K562 (cell line): ENCODE results near the gene HHATL. TPM values are rescaled to one million over a fixed set of nuclear protein-coding genes. Genes with fewer than 3 reads are reported as not detected.

ENCODE experiments used
- CXXC5 ChIP-seq: fragments of 250-450 bp; sonication (Bioruptor Pico); IDR thresholded peaks from 2 replicates; pipeline ENCODE4 v1.8.0; 2022; ENCODE audit warnings: inconsistent platforms, mild to moderate bottlenecking, moderate library complexity
- DPF2 ChIP-seq: fragments of 450-650 bp; IDR thresholded peaks from 2 replicates; pipeline ENCODE4 v1.6.1; 2016
- FOXK2 ChIP-seq, 2 experiments: fragments of 450-650 bp; IDR thresholded peaks in 1 of 2; conservative IDR thresholded peaks in 1 of 2; 2 replicates each; pipeline ENCODE4 v1.6.1; 2016; ENCODE audit warnings: low read depth in 2 of 2, mild to moderate bottlenecking in 1 of 2
- KDM5B ChIP-seq: fragments of 200-600 bp; sonication (generic); IDR thresholded peaks from 2 replicates; pipeline ENCODE4 v1.6.1; 2012; ENCODE audit warnings: low read depth, mild to moderate bottlenecking, moderate library complexity, low read length, control low read depth, inconsistent platforms; ENCODE audit not compliant: insufficient replicate concordance
- MLLT1 ChIP-seq, 2 experiments: fragments of 450-650 bp; IDR thresholded peaks; 2 replicates each; pipeline ENCODE4 v1.6.1; 2016
- MNT ChIP-seq, 2 experiments: fragments of 450-650 bp; conservative IDR thresholded peaks; 2 replicates each; pipeline ENCODE4 v1.6.1; 2017; ENCODE audit warnings: mild to moderate bottlenecking in 2 of 2, moderate library complexity in 2 of 2
- NR2C2 ChIP-seq, 2 experiments: fragments of 200-800 bp in 1 of 2; sonication (Bioruptor generic) in 1 of 2; sonication (generic) in 1 of 2; formaldehyde crosslinking in 1 of 2; IDR thresholded peaks; 2 replicates each; pipeline versions ENCODE4 v1.6.1 to v1.8.0; 2016 to 2022; ENCODE audit warnings: mild to moderate bottlenecking in 1 of 2, missing compliant biosample characterization in 1 of 2, missing genetic modification characterization in 1 of 2, missing genetic modification reagents in 1 of 2
- PCBP1 ChIP-seq: fragments of 200-400 bp; formaldehyde crosslinking; IDR thresholded peaks from 2 replicates; pipeline ENCODE4 v1.6.1; 2018; ENCODE audit warnings: mild to moderate bottlenecking, low read depth, low read length; ENCODE audit not compliant: poor library complexity, severe bottlenecking
- PHF21A ChIP-seq: fragments of 450-650 bp; IDR thresholded peaks from 2 replicates; pipeline ENCODE4 v1.6.1; 2017; ENCODE audit warnings: low read depth, borderline replicate concordance
- POLR2G ChIP-seq: fragments of 200-400 bp; formaldehyde crosslinking; IDR thresholded peaks from 2 replicates; pipeline ENCODE4 v1.6.1; 2017; ENCODE audit warnings: low read depth, mild to moderate bottlenecking, antibody characterized with exemption, low read length, moderate library complexity
- POLR3A ChIP-seq: IDR thresholded peaks from 2 replicates; pipeline ENCODE4 v1.6.1; 2011; ENCODE audit warnings: borderline replicate concordance, mild to moderate bottlenecking, moderate library complexity; ENCODE audit not compliant: insufficient read length, insufficient read depth; ENCODE audit errors: extremely low read depth
- RAD51 ChIP-seq: fragments of 450-650 bp; IDR thresholded peaks from 2 replicates; pipeline ENCODE4 v1.7.1; 2016; ENCODE audit warnings: low read depth, mild to moderate bottlenecking, borderline replicate concordance
- TEAD2 ChIP-seq: fragments of 450-650 bp; IDR thresholded peaks from 2 replicates; pipeline ENCODE4 v1.6.1; 2016; ENCODE audit warnings: missing genetic modification characterization, control low read depth, missing compliant biosample characterization
- VEZF1 ChIP-seq: fragments of 200-800 bp; sonication (Bioruptor generic); IDR thresholded peaks from 2 replicates; pipeline ENCODE4 v1.6.1; 2017; ENCODE audit warnings: missing genetic modification characterization, missing compliant biosample characterization
- ZKSCAN1 ChIP-seq: fragments of 150-350 bp; IDR thresholded peaks from 2 replicates; pipeline ENCODE4 v1.6.1; 2016; ENCODE audit warnings: low read depth, low read length
- ZNF134 ChIP-seq: fragments of 250-450 bp; sonication (Bioruptor Pico); conservative IDR thresholded peaks from 2 replicates; pipeline ENCODE4 v1.4.0; 2020
- ZNF140 ChIP-seq: fragments of 250-450 bp; sonication (Bioruptor Pico); IDR thresholded peaks from 2 replicates; pipeline ENCODE4 v1.8.0; 2021; ENCODE audit warnings: moderate library complexity, mild to moderate bottlenecking, inconsistent platforms
- ZNF24 ChIP-seq: fragments of 450-650 bp; IDR thresholded peaks from 2 replicates; pipeline ENCODE4 v1.6.1; 2016
- polyA plus RNA-seq, 8 experiments: library from polyadenylated mRNA; depleted of rRNA in 4 of 8; stranded (reverse) in 5 of 8; unstranded in 3 of 8; fragments of >200 nt; fragmentation: Nextera tagmentation in 2 of 8; fragmentation: Illumina TruSeq in 1 of 8; extraction: Ambion mirVana in 2 of 8; extraction: Trizol in 1 of 8; gene quantifications; 2 replicates each; pipeline versions ENCODE4 v1.2.1 to v1.2.3, GENCODE V29; 2011 to 2014; ENCODE audit warnings: inconsistent platforms in 1 of 8, missing spikeins in 1 of 8
- total RNA-seq, 7 experiments: library from RNA; depleted of rRNA in 6 of 7; stranded (reverse); fragments of >200 nt in 6 of 7; fragmentation: Illumina TruSeq in 2 of 7; extraction: Trizol in 2 of 7; gene quantifications; 2 replicates each; pipeline versions ENCODE4 v1.2.1 to v1.2.3, GENCODE V29; 2011 to 2021; ENCODE audit warnings: low replicate concordance in 1 of 7
- TF ChIP-seq, protein P1 (sequence below), 3 experiments: fragments of 200-800 bp in 1 of 3; sonication (Bioruptor generic) in 1 of 3; sonication (generic) in 1 of 3; formaldehyde crosslinking in 1 of 3; IDR thresholded peaks; 2 replicates each; pipeline versions ENCODE4 v1.6.1 to v1.8.0; 2016 to 2022; ENCODE audit warnings: mild to moderate bottlenecking in 2 of 3, missing compliant biosample characterization in 2 of 3, missing genetic modification characterization in 2 of 3, missing genetic modification reagents in 1 of 3

The HHATL gene
- total and polyA plus RNA-seq, 9 of the 15 experiments (the other 6 are each of a cell fraction or from before 2014, with no cell fraction given) = not detected

DNA sequence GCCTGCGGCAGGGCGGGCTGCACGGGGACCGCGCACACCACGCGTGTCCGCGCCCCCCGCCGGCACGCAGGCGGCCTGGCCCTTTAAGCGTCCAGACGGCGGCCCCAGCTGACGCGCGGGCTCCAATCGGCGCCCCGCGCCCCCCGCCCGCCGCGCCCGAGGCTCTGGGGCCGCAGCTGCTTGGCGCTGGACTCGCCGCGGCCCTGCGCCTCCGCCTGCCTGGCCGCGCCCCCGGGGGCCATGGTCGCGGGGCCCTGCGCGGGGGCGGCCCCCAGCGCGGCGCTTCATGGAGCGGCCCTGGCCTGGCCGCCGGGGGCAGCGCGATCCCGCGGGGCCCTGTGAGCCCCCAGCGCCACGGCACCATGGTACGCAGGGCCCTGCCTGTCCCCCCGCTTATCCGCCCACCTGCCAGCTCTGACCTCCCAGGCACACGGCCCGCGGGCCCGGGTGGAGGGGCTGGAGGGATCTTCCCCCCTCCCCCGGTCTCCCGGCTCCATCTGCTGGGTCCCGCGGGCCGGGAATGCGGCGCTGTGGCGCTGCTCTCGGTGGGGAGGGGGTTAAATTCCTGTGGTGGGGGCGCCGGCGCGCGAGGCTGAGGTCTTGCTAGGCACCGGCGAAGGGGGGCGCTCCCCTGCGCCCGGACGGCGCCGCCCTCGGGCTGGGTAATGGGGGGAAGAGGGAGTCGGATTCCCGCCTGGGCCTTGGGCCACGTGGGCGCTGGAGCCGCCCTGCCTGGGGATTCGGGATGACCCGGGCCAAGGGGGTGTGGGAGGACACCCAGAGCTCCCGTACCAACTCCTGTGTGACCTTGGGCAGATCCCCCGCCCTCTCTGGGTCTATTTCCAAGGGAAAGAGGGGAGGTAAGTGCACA, 48.0 kb downstream of the HHATL start (continued):
- TF ChIP-seq NR2C2 (CRISPR knock-in tag; IDR thresholded peaks at IDR 0.05) (no peak), NR2C2 (tag; IDR thresholded peaks at IDR 0.05) (peak; percentile 54; the same call in 1 of the 2 replicates), PHF21A (no peak), POLR2G (peak; percentile 75), ZNF134 (CRISPR knock-in tag) (no peak), POLR3A (no peak), ZNF24 (no peak), VEZF1 (CRISPR knock-in tag) (peak; percentile 83), MNT (conservative IDR thresholded peaks at IDR 0.05) (peak in 1 of 2 experiments; percentile 70; a peak in 3 of 4 replicates), KDM5B (peak; percentile 29), ZKSCAN1 (0 out of 2 replicates have a peak, but pooled peaks have one; percentile 14), CXXC5 (CRISPR knock-in tag) (peak; percentile 65), FOXK2 (conservative IDR thresholded peaks at IDR 0.05 in 1 of 2, IDR thresholded peaks at IDR 0.05 in 1 of 2; ENCODE audit: low read depth in 2 of 2) (no peak), RAD51 (peak; percentile 36; the same call in 1 of the 2 replicates), ZNF140 (CRISPR knock-in tag) (no peak), TEAD2 (tag) (peak; percentile 89), PCBP1 (peak; percentile 93), MLLT1 (IDR thresholded peaks at IDR 0.05) (0 out of 4 replicates have a peak, but pooled peaks of 1 of the 2 experiments have one; percentile 33), DPF2 (peak; percentile 11; the same call in 1 of the 2 replicates)
- TF ChIP-seq, protein P1, sequence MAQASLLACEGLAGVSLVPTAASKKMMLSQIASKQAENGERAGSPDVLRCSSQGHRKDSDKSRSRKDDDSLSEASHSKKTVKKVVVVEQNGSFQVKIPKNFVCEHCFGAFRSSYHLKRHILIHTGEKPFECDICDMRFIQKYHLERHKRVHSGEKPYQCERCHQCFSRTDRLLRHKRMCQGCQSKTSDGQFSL (CRISPR knock-in tag; IDR thresholded peaks at IDR 0.05) = peak; percentile 10; the same call in 1 of the 2 replicates
- TF ChIP-seq, protein P1 (tag; IDR thresholded peaks at IDR 0.05) = peak in 1 of 2 experiments; percentile 25; a peak in 1 of 4 replicates
